GM21381 (cell line): ENCODE measurements around the gene TAF12.
A peak's percentile ranks its signal among the peaks of the same experiment; 100 is the strongest.
"Not testable (repeated sequence)": the region's sequence is repeated elsewhere in the genome, so short reads cannot be mapped to it uniquely, and the experiment has no call there.

Experiments used
- ATAC-seq: cut with Tn5 transposase; IDR thresholded peaks from one replicate; pipeline ENCODE4 v1.9.1; 2021; ENCODE audit warnings: mild to moderate bottlenecking, moderate library complexity; ENCODE audit not compliant: unreplicated experiment

The TAF12 gene, protein sequence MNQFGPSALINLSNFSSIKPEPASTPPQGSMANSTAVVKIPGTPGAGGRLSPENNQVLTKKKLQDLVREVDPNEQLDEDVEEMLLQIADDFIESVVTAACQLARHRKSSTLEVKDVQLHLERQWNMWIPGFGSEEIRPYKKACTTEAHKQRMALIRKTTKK

DNA sequence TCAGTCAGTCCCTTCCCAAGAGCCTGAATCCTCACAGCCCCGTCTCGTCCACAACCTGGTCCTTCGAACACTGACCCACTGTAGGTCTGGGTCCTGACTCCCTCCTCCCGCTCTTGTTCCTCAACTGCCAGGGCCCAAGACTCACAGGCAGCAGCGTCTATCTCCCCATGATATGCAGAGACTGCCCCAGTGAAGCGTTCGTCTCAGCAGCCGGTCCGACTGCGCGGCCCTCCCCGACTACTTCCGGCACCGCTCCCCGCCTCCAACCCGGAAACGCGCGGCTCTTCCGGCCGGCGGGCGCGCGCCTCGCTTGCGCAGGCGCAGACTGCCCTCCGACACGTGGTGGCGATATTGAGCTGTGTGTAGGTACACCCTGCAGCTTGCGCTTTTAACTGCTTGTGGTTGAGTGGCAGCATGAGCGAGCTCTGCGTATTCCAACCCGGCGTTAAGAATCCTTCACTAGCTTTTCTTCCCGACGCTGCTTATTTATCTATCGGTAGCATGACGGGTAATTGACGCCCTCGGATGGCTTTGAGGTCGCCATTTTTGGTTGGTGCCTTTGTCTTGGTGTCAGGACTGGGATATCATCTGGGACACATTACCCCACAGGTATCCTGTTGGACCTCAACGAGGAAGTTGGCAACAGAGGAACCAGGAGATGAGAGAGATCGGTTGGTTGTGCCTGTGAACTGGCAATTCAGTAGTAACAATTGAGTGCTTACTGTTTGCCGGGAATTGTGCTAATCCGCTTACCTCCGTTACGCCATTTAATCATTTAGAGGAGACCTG, at the start of gene TAF12:
TSS of gene TAF12 (minus strand) at position 221 of the 789 bp plus-strand sequence. CDS start 20,986 bp downstream, outside the sequence.
- ATAC-seq: peak; percentile 77

DNA sequence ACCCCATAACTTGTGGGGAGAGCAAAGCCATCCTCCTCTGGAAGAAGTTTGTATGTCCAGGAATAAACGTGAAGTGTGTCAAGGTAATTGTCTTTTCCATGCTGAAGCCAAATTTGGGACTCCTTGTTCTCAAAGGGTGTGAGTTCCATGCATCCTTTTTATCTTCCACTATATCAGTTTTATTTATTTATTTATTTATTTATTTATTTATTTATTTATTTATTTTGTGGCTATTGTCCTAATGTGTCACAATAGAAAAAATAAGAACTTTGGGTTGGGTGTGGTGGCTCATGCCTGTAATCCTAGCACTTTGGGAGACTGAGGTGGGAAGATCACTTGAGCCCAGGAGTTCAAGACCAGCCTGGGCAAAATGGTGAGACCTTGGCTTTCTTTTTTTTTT, 48.8 kb upstream of the TAF12 start:
- ATAC-seq: not testable (repeated sequence)

DNA sequence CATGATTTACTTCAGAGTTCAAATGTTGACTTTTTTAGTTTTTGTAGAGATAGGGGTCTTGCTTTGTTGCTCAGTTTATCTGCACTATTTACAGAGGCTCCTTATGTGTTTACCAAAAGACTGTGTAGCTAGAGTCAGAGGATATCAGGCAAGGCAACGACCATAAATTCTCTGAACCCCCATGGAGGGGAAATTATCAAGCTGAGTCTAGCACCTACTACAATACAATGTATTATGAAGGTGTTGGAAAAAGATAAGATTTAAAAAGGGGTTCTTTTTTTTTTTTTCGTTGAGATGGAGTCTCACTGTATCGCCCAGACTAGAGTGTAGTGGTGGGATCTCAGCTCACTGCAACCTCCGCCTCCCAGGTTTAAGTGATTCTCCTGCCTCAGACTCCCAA, 42.1 kb upstream of the TAF12 start:
- ATAC-seq: no peak

GRCh38 chr1:28682840-28683239, 40.0 kb upstream of the TAF12 start:
- ATAC-seq: no peak

- no peak for ATAC-seq
Observed at GRCh38 chr1:28680151-28680550, 37.3 kb upstream of the TAF12 start.

GRCh38 chr1:28675924-28676257, 33.0 kb upstream of the TAF12 start:
- ATAC-seq: no peak

DNA sequence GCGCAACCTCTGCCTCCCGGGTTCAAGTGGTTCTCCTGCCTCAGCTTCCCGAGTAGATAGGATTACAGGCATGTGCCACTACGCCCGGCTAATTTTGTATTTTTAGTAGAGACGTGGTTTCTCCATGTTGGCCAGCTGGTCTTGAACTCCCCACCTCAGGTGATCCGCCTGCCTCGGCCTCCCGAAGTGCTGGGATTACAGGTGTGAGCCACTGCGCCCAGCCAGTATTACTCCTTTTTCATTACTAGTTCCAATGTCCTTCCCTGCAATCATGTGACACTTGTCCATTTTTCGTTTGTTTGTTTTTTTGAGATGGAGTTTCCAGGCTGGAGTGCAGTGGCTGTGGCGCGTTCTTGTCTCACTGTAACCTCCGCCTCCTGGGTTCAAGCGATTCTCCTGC, 30.1 kb upstream of the TAF12 start:
- ATAC-seq: not testable (repeated sequence)

DNA sequence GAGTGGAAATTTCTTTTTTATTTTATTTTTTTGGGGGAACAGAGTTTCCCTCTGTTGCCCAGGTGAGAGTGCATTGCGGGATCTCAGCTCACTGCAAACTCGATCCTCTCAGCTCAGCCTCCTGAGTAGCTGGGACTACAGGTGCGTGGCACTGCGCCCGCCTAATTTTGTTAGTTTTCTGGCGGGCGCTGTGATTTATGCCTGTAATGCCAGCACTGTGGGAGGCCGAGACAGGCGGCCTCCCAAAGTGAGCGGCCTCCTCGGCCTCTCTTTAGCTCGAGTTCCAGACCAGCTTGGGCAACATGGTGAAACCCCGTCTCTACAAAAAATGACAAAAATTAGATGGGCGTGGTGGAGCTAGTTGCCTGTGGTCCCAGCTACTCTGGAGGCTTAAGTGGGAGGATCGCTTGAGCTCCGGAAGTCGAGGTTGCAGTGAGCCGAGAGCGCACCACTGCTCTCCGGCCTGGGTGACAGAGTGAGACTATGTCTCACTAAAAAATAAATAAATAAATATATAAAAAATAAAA, 28.4 kb upstream of the TAF12 start:
- ATAC-seq: no peak

DNA sequence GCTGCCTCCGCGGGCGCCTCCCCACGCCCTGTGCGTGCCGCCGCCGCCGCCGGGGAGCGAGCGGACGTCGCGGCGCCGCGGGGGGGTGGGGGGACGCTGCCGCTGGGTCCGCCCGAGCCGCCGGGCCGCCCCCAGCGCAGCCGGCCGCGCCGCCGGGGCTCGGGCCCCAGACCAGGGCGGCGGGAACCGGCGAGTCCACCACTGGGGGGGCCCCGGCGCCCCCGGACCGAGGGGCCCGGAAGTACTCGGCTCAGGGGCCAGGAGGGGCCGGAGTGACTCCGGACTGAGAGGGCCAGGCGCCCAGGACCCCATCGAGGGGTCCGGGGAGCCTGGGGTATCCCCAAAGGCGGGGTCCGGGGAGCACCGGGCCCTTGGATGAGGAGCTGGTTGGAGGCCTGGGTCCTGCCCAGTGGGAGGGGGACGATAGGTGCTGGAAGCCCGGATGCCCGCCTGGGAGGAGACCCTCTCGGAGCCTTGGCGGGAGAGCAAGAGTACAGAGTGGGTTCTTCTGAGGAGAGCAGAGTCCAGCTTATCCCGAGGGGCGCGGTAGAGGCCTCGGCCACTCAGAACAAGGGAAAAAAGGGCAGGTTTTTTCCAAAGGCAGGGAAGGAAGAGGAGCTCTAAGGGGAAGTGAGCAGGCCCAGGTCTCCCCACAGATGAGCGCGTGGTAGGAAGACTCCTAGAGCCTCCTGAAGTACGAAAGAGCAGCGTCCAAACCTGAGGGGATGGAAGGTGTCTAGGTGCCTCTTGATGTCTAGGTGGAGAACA, 26.3 kb upstream of the TAF12 start:
- ATAC-seq: peak; percentile 64

GRCh38 chr1:28668191-28668955, 25.5 kb upstream of the TAF12 start, which contains the start of gene GMEB1:
Gene GMEB1 (plus strand): TSS chr1:28668784. CDS start chr1:28683613, 14,829 bp downstream.
- ATAC-seq: peak; percentile 72

DNA sequence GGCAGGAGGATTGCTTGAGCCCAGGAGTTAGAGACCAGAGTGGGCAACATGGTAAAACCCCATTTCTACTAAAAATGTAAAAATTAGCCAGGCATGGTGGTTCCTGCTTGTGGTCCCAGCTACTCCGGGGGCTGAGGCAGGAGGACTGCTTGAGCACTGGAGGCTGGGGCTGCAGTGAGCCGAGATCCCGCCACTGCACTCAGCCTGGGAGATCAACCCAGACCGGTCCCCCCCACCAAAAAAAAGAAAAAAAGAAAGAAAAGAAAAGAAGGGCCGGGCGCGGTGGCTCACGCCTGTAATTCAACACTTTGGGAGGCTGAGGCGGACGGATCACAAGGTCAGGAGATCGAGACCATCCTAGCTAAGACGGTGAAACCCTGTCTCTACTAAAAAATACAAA, 23.9 kb upstream of the TAF12 start:
- ATAC-seq: no peak

- ATAC-seq: no peak
Observed at GRCh38 chr1:28663871-28664470, 21.1 kb upstream of the TAF12 start.

DNA sequence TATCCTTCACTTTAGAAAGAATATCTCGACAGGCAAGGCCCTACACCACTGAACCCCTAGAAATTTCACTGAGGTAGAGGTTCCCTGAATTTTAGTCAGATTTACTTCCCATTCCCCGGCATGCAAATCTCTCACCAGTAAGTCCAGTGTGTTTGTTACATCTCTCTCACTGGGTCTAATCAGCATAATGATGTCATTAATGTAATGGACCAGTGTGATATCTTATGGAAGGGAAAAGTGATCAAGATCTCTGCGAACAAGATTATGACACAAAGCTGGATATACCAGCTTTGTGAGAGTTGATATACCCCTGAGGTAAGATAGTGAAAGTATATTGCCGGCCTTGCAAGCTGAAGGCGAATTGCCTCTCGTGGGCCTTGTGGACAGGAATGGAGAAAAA, 13.5 kb upstream of the TAF12 start:
- no peak for ATAC-seq

DNA sequence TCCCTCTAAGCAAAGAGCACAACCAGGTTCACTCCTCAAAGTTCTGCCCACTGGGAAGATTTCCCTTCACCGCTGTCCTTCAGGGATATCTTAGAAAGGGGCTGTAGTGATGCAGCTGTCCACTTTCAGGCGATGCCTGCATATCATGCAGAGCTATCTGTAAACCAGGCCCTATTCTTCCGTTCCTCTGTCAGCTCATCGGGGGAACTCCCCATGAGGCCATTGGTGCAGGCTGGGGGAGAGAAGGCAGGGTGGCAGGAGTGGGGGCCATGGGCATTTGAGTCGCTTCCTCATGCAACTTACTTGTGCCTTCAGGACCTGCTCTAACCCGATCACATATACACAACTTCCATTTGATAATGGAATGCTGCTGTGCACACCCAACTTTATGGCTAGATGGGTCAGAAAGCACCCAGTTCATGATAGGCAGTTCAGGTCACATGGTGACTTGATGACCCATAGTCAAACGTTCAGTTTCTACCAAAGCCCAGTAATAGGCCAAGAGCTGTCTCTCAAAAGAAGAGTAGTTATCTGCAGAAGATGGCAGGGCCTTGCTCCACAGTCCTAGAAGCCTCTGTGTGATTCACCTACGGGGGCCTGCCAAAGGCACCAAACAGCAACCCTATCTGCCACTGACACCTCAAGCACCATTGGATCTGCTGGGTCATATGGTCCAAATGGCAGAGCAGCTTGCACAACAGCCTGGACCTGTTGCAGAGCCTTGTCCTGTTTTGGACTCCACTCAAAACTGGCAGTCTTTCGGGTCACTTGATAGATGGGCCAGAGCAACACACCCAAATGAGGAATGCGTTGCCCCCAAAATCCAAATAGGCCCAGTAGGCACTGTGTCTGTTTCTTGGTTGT, 12.8 kb upstream of the TAF12 start:
- not testable (repeated sequence) for ATAC-seq

GRCh38 chr1:28653870-28654269, 11.0 kb upstream of the TAF12 start:
- not testable (repeated sequence) for ATAC-seq

DNA sequence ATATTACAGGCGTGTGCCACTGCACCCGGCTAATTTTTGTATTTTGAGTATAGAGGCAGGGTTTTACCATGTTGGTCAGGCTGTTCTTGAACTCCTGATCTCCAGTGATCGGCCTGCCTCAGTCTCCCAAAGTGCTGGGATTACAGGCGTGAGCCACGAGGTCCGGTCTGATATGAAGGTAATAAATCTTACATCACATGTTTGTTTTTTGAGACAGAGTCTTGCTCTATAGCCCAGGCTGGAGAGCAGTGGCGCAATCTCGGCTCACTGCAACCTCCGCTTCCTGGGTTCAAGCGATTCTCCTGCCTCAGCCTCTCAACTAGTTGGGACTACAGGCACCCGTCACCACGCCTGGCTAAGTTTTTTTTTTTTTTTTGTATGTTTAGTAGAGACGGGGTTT, 10.2 kb upstream of the TAF12 start:
- ATAC-seq: not testable (repeated sequence)

GRCh38 chr1:28648474-28649198, 5.8 kb upstream of the TAF12 start, which contains the start of gene RNU11:
Gene RNU11 (plus strand): TSS chr1:28648600.
- peak; percentile 71 for ATAC-seq

- ATAC-seq: peak; percentile 61
Observed at GRCh38 chr1:28648008-28648473, 5.2 kb upstream of the TAF12 start.

DNA sequence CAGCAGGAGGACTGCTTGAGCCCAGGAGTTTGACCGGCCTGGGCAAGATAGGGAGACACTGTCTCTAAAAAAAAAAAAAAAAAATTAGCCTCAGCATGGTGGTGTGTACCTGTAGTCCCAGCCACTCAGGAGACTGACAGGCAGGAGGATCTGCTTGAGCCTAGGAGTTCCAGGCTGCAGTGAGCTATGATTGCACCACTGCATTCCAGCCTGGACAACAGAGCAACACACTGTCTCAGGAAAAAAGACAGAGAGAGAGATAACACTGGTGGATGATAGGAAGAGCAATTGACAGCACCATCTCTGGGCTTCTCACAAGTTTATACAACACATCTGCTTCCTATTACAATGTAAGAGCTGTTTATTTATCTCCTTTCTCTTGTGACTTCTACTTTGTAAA, 3.2 kb upstream of the TAF12 start:
- ATAC-seq: no peak
